HEK293T (cell line): ENCODE results near the gene TPRG1.

Experiments used
- ARNT ChIP-seq: fragments of 450-650 bp; IDR thresholded peaks from 2 replicates; pipeline ENCODE4 v1.6.1; 2017; ENCODE audit warnings: mild to moderate bottlenecking
- BHLHE40 ChIP-seq: fragments of 450-650 bp; IDR thresholded peaks from 2 replicates; pipeline ENCODE4 v1.6.1; 2016; ENCODE audit warnings: mild to moderate bottlenecking, moderate library complexity, borderline replicate concordance
- ELF4 ChIP-seq: fragments of 450-650 bp; IDR thresholded peaks from 2 replicates; pipeline ENCODE4 v1.6.1; 2017; ENCODE audit warnings: antibody characterized with exemption
- FOXA1 ChIP-seq: fragments of 450-650 bp; IDR thresholded peaks from 2 replicates; pipeline ENCODE4 v1.6.1; 2016; ENCODE audit warnings: mild to moderate bottlenecking
- FOXK2 ChIP-seq: fragments of 450-650 bp; IDR thresholded peaks from 2 replicates; pipeline ENCODE4 v1.6.1; 2016; ENCODE audit warnings: mild to moderate bottlenecking
- FOXM1 ChIP-seq: fragments of 450-650 bp; IDR thresholded peaks from 2 replicates; pipeline ENCODE4 v1.6.1; 2017; ENCODE audit warnings: mild to moderate bottlenecking, borderline replicate concordance
- HDGF ChIP-seq: fragments of 450-650 bp; IDR thresholded peaks from 2 replicates; pipeline ENCODE4 v1.6.1; 2017; ENCODE audit warnings: antibody characterized with exemption, borderline replicate concordance
- LEF1 ChIP-seq: fragments of 450-650 bp; IDR thresholded peaks from 2 replicates; pipeline ENCODE4 v1.6.1; 2017; ENCODE audit warnings: mild to moderate bottlenecking, borderline replicate concordance
- NFRKB ChIP-seq: fragments of 450-650 bp; IDR thresholded peaks from 2 replicates; pipeline ENCODE4 v1.6.1; 2016; ENCODE audit warnings: mild to moderate bottlenecking, moderate library complexity
- PKNOX1 ChIP-seq: fragments of 450-650 bp; IDR thresholded peaks from 2 replicates; pipeline ENCODE4 v1.6.1; 2016
- SP1 ChIP-seq: fragments of 450-650 bp; IDR thresholded peaks from 2 replicates; pipeline ENCODE4 v1.6.1; 2017
- SUZ12 ChIP-seq: fragments of 450-650 bp; IDR thresholded peaks from 2 replicates; pipeline ENCODE4 v1.6.1; 2016; ENCODE audit warnings: mild to moderate bottlenecking
- TARDBP ChIP-seq: fragments of 450-650 bp; IDR thresholded peaks from 2 replicates; pipeline ENCODE4 v1.6.1; 2016
- ZNF384 ChIP-seq: fragments of 450-650 bp; IDR thresholded peaks from 2 replicates; pipeline ENCODE4 v1.6.1; 2016

- TF ChIP-seq SP1 (no peak), ZNF384 (no peak), PKNOX1 (no peak), ELF4 (no peak), FOXM1 (no peak), ARNT (no peak), BHLHE40 (no peak), SUZ12 (no peak), TARDBP (no peak), HDGF (no peak), NFRKB (no peak), FOXA1 (no peak), FOXK2 (no peak), LEF1 (no peak)
Measured at GRCh38 chr3:189169728-189170127, 2.0 kb upstream of the TPRG1 start.
